ENCODE data around the gene MAST4.
A peak's percentile ranks its signal among the peaks of the same experiment; 100 is the strongest.

The MAST4 gene

DNA sequence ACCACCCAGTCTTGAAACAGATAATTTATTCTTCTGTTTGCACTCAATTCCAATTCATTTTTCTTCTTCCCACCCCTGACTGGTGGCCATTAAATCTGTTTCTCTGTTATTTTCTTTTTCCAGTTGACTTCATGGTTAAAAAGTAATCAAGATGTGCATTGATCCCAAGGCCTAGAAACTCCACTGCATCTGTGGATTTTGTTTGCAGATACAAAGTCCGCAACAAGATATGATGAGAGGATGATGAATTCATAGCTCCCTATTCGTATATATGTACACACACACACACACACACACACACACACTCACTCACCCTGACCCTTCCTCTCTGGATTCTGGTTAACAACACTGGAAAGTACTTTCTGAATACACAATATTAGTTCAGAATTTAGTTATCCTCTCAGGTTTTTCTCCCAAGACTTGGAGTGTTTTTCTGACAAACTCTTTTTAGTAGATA, 548.0 kb downstream of the MAST4 start:
- DNase-seq, result no peak

GRCh38 chr5:67146574-67146973, 550.4 kb downstream of the MAST4 start:
- DNase-seq, result no peak

DNA sequence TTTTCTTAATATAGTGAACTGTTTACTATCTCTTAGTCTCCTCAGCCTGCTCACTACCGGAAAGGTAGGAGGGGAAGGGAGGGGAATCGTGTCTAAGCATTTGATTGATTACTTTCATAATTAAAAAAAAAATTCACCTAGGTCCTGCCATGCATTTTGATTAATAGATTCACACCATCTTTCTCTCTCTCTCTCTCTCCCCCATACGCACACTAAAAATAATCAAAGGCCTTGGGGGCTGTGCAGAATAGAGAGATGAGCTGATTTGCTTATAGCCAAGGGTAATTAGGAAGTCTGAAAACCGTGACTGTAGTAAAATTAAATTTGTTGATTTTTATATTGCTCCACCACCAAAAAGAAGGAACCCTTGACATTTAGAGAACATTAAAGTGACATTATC, 550.8 kb downstream of the MAST4 start:
- no peak for DNase-seq

DNA sequence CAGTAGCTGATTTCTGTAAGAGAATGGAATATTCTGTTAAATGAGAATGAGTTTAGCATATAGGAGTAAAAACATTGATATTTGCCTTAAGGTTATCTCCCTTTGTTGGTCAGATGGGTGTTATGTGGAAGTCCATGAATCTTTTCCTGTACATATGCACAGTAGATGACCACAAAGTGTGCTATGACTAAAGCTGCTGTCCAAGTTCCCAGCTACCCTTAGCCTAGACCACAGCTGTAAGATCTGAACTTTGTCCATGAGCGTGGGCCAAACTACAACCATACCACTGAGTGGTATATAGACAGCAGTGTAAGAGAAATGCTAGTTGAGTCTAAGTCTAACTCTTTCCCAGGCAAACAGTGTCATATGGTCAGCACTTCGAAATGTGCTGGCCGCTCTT, 551.6 kb downstream of the MAST4 start:
- DNase-seq, result no peak

- no peak for DNase-seq
These were observed 553.1 kb downstream of the MAST4 start for GRCh38 chr5:67149057-67149950.

- DNase-seq, result no peak
These were observed 553.8 kb downstream of the MAST4 start for GRCh38 chr5:67149951-67150523.

DNA sequence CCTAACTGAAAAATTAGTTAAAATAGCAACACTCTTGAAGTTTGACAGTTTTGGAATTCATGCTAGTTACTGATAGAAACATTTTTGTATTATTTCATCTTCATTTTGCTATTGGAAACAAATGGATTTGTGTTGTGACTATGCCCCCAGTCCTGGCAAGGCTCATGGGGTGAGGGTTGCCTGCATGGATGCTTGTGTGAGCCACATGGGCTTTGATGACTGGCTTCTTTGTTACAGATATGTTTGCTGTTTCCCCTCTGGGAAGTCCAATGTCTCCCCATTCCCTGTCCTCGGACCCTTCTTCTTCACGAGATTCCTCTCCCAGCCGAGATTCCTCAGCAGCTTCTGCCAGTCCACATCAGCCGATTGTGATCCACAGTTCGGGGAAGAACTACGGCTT, 556.2 kb downstream of the MAST4 start:
- DNase-seq, result no peak

- DNase-seq, result no peak
These were observed 557.1 kb downstream of the MAST4 start for GRCh38 chr5:67153292-67153691.

GRCh38 chr5:67154556-67155206, 558.5 kb downstream of the MAST4 start:
- no peak for DNase-seq

DNA sequence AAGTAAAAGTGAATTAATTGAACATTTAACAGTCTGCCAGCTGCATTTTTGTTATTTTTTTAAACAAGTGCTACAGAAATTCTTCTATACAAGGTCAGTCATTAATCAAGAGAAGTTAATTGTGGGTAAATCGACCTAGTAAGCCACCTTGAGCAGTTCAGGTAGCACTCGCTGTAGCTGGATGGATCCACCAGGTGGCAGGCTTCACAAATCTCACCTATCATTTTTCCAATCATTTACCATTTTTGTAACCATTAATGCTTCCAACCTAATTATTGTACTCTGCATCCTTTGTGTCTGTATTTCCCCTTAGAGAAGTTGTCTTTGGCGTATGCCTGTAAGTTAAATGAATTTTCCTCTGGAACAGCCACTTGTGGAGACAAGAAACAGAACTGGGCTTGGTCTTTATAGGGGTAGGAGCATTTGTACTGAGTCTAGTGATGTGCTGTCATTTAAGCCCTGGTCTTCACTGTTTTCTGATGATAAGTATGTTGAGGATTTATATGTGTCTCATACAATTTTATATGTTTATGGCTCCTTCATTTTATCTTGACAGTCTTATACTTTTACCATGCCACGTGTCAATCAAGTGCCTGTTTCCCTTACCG, 560.9 kb downstream of the MAST4 start:
- DNase-seq, result no peak

GRCh38 chr5:67160272-67160671, 564.1 kb downstream of the MAST4 start:
- DNase-seq, result no peak

- DNase-seq, result peak; percentile 43
These were observed 564.8 kb downstream of the MAST4 start for GRCh38 chr5:67160985-67161384.

DNA sequence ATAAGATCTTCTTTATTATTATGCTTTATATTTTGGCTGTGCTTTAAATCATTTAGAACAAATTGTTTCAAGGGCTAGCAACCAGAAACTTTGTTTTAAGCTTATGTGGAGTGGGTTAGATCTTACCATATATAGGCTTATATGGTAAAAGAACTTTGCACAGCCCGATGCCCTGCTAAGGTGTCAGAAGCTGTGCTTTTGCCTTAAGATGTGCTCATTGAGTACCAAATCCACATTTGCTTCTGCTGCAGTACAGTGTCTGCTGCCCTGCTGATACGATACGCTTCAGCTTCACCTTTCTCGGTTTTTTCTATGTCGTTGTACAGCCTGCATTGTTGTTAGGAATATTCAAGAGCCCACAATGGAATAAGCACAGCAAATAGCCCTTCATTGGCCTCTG, 565.6 kb downstream of the MAST4 start:
- no peak for DNase-seq

GRCh38 chr5:67163231-67163756, 567.1 kb downstream of the MAST4 start:
- DNase-seq, result no peak

DNA sequence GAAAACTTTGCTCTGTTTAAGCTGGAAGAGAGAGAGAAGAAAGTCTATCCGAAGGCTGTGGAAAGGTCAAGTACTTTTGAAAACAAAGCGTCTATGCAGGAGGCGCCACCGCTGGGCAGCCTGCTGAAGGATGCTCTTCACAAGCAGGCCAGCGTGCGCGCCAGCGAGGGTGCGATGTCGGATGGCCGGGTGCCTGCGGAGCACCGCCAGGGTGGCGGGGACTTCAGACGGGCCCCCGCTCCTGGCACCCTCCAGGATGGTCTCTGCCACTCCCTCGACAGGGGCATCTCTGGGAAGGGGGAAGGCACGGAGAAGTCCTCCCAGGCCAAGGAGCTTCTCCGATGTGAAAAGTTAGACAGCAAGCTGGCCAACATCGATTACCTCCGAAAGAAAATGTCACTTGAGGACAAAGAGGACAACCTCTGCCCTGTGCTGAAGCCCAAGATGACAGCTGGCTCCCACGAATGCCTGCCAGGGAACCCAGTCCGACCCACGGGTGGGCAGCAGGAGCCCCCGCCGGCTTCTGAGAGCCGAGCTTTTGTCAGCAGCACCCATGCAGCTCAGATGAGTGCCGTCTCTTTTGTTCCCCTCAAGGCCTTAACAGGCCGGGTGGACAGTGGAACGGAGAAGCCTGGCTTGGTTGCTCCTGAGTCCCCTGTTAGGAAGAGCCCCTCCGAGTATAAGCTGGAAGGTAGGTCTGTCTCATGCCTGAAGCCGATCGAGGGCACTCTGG, 567.8 kb downstream of the MAST4 start:
- DNase-seq, result no peak

DNA sequence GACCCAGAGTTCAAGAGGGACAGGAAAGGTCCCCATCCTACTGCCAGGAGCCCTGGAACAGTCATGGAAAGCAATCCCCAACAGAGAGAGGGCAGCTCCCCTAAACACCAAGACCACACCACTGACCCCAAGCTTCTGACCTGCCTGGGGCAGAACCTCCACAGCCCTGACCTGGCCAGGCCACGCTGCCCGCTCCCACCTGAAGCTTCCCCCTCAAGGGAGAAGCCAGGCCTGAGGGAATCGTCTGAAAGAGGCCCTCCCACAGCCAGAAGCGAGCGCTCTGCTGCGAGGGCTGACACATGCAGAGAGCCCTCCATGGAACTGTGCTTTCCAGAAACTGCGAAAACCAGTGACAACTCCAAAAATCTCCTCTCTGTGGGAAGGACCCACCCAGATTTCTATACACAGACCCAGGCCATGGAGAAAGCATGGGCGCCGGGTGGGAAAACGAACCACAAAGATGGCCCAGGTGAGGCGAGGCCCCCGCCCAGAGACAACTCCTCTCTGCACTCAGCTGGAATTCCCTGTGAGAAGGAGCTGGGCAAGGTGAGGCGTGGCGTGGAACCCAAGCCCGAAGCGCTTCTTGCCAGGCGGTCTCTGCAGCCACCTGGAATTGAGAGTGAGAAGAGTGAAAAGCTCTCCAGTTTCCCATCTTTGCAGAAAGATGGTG, 568.8 kb downstream of the MAST4 start:
- no peak for DNase-seq

- no peak for DNase-seq
These were observed 569.6 kb downstream of the MAST4 start for GRCh38 chr5:67165526-67166459.

- no peak for DNase-seq
These were observed 570.5 kb downstream of the MAST4 start for GRCh38 chr5:67166460-67167285.

- no peak for DNase-seq
These were observed 571.9 kb downstream of the MAST4 start for GRCh38 chr5:67168069-67168468.

DNA sequence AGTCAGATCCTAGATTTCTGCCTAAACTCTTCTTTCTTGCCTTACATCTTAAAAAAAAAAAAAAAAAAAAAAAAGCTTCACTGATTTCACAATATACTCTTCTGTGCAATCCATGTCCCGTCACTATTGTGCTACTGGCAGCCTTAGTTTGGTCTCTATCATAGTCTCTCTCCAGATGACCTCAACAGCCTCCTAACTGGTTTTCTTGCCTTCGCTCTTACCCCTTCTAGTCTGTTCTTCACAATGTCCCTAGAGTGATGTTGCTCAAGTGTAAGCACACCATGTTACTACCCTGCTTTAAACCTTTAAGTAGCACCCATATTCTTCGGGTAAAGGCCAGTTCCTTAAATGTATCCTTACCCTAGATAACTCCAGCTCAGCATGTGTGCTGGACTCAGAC, 574.6 kb downstream of the MAST4 start:
- no peak for DNase-seq
